Cardiac atrium fibroblast (primary cell): ENCODE data around the gene NPY1R. TPM values are rescaled to one million over a fixed set of nuclear protein-coding genes. Genes with fewer than 3 reads are reported as not detected.

ENCODE experiments used
- total RNA-seq: library from RNA; depleted of rRNA; stranded (reverse); fragments of >200 nt; gene quantifications from 2 replicates; pipeline ENCODE4 v1.2.3, GENCODE V29; 2015

The NPY1R gene
- total RNA-seq = 2.6 and 3.6 TPM in 2 replicates

DNA sequence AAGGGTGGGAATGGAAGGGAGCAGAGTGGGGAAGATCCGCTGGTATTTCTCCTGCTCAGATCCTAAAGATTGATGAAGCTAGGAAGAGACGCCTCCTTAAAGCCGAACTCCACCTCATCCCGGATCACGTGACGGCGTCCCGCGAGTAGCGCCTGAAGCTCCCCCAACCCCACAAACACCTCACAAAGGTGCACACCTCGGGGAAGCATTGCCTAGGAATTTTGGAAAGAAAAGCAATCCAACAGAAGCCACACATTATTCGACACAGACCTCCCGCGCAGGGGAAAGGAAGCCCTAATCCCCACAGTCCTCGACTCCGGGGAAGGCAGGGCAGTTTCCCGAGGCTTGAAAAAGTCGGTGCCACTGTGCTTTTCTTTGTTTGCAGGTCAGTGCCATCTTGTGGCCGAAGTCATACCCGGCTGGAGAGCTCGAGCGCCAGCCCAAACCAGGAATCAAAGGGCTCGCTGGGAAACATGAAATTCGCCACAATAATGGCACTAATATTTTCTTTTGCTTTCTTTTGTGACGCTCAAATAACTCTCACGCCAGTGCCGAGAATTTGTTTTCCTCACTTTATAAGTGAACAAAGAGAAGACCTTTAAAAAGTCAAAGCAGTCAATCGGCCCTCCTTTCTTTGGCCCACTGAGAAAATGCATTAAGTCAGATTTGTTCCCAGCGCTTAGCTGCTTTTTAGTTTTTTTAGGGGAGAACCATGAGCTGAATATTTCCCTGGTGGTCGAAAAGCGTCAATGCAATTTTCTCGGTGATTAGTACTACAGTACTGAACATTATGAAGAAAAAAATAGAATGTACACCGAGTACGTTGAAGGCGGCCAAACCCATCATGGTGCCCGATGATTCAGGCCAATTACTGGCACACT, at the start of gene NPY1R:
TSS of gene NPY1R (minus strand) at position 71 of the 881 bp plus-strand sequence. CDS start 6,042 bp downstream, outside the sequence.

GRCh38 chr4:163343604-163344146, 11.3 kb upstream of the NPY1R start, which contains the start of gene NPY5R:
Gene NPY5R (plus strand): TSS chr4:163343892. CDS start chr4:163350274, 6,382 bp downstream.

Other genes with a start within 250 kb of the NPY1R start
- gene NAF1, start 165.7 kb downstream of the NPY1R start, total RNA-seq = 7.8 and 16.0 TPM in 2 replicates
- not detected in 2 replicates for gene NPY5R, start 11.3 kb upstream of the NPY1R start, total RNA-seq
- not detected in 2 replicates for gene TKTL2, start 141.2 kb upstream of the NPY1R start, total RNA-seq
- 11.2 and 17.7 TPM in 2 replicates for gene TMA16, start 162.1 kb upstream of the NPY1R start, total RNA-seq